Measurements from ENCODE around the gene FBXW4. TPM values are rescaled to one million over a fixed set of nuclear protein-coding genes. Genes with fewer than 3 reads are reported as not detected.

Gene FBXW4
- total RNA-seq, 2 experiments from 2014 or later, result 36.3 to 37.1 TPM

DNA sequence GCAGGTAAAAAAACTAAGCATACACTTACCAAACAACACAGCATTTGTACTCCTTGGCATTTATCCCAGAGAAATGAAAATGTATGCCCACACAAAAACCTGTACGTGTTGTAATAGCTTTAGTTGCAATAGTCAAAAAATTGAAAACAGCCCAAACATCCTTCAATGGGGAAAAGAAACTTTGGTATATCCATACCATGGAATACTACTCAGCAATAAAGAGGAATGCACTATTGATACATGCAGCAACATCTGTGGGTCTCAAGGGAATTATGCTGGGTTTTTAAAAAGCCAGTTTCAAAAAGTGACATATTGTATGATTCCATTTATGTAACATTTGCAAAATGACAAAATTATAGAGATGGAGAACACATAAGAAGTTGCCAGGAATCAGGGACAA lies 71.4 kb downstream of the FBXW4 start:
- ChIA-PET CTCF (interaction anchor here (1.6 kb wide), 1 partner anchor 159 kb away, joined by 4 read pairs; the partner anchor contains the start of gene NPM3), POLR2A (no interaction called here)
- Mint-ChIP-seq H3K9me3 (no peaks in the 10 kb centered on the region), H3K27me3 (no peaks in the 10 kb centered on the region), H3K27ac (no peak overlapping the region), H3K4me3 (no peak overlapping the region), H3K36me3 (peaks cover 8% of the 10 kb centered on the region), H3K4me1 (ENCODE audit: low read depth) (no peaks in the 10 kb centered on the region)
- DNase-seq, result no peak
- intact Hi-C loops (cut with micrococcal nuclease), result no loop called here

DNA sequence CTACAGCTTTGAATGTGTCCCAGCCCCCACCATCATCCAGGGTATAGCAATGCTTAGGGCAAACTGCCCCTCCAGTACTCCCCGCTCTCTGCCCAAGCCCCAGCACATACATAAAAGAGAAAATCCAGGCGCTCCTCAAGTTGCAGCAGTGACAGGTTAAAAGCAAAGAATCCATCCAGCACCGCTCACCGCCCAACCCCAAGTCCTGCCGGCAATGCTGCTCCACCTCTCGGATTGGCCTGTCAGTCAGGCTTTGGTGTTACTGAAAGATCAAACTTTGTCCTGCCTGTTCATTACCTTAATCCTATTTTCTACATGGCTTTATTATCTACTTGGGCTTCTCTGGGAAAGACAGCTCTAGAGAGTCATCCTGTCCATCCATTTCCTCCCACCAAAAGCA lies 75.0 kb downstream of the FBXW4 start:
- POLR2A ChIA-PET, result no interaction called here
- intact Hi-C loops (cut with micrococcal nuclease), result no loop called here
- no peaks in the 10 kb centered on the region for H3K4me1 Mint-ChIP-seq (ENCODE audit: low read depth)
- peaks cover 6% of the 10 kb centered on the region for H3K36me3 Mint-ChIP-seq
- CTCF ChIA-PET, result no interaction called here
- H3K9me3 Mint-ChIP-seq, result no peaks in the 10 kb centered on the region
- no peak for DNase-seq
- no peaks in the 10 kb centered on the region for H3K27me3 Mint-ChIP-seq
- H3K27ac Mint-ChIP-seq, result no peak overlapping the region
- H3K4me3 Mint-ChIP-seq, result no peak overlapping the region

GRCh38 chr10:101618871-101619270 lies 76.1 kb downstream of the FBXW4 start:
- H3K4me3 Mint-ChIP-seq, result no peak overlapping the region
- intact Hi-C loops (cut with micrococcal nuclease), result no loop called here
- no peaks in the 10 kb centered on the region for H3K4me1 Mint-ChIP-seq (ENCODE audit: low read depth)
- H3K36me3 Mint-ChIP-seq, result peaks cover 6% of the 10 kb centered on the region
- H3K27ac Mint-ChIP-seq, result no peak overlapping the region
- CTCF ChIA-PET, result no interaction called here
- no peaks in the 10 kb centered on the region for H3K9me3 Mint-ChIP-seq
- POLR2A ChIA-PET, result no interaction called here
- H3K27me3 Mint-ChIP-seq, result no peaks in the 10 kb centered on the region
- DNase-seq, result no peak

GRCh38 chr10:101617824-101618568 lies 77.0 kb downstream of the FBXW4 start:
- CTCF ChIA-PET, result no interaction called here
- POLR2A ChIA-PET, result no interaction called here
- DNase-seq, result no peak
- intact Hi-C loops (cut with micrococcal nuclease), result no loop called here
- Mint-ChIP-seq H3K27me3 (no peaks in the 10 kb centered on the region), H3K9me3 (no peaks in the 10 kb centered on the region), H3K36me3 (peaks cover 4% of the 10 kb centered on the region), H3K27ac (no peak overlapping the region), H3K4me3 (no peak overlapping the region), H3K4me1 (ENCODE audit: low read depth) (no peaks in the 10 kb centered on the region)

DNA sequence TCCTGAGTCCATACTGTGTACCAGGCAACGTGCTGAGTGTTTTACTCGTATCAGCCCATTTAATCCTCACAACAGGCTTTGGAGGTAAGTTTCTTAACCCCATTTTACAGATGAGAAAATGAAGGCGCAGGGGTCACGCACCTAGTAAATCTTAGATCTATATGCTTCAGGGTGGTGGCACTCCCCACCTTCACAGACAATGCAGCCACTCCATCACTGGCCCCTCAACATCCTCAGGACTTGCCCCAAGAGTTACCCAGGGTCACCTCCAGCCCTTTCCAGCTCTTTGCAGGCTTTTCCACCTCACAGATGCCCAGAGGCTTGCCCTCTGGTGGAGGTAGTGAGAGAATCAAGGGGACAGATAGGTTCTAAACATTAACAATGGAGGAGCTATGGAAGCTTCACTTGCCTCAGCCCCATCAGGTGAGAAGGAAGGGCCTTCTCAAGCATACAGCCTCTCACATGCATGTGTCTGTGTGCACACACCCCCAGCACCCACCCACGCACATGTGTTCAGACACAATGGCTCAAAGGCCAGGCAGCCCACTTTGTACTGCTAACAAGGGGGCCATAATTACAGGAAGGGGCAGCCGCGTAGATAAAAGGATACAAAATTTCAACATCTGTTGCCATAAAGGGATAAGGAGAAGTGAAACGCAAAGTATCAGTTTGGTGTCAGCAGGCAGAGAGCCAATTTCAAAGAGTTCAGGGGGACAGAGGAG lies 77.7 kb downstream of the FBXW4 start:
- peaks cover 4% of the 10 kb centered on the region for H3K36me3 Mint-ChIP-seq
- POLR2A ChIA-PET, result no interaction called here
- H3K4me1 Mint-ChIP-seq (ENCODE audit: low read depth), result no peaks in the 10 kb centered on the region
- H3K27me3 Mint-ChIP-seq, result no peaks in the 10 kb centered on the region
- no peak for DNase-seq
- H3K4me3 Mint-ChIP-seq, result no peak overlapping the region
- H3K9me3 Mint-ChIP-seq, result no peaks in the 10 kb centered on the region
- H3K27ac Mint-ChIP-seq, result no peak overlapping the region
- intact Hi-C loops (cut with micrococcal nuclease), result no loop called here
- CTCF ChIA-PET, result interaction anchor here (0.7 kb wide), 1 partner anchor 15 kb away, joined by 4 read pairs; no protein-coding TSS in a partner anchor

GRCh38 chr10:101616415-101617101 lies 78.4 kb downstream of the FBXW4 start:
- H3K27ac Mint-ChIP-seq, result no peak overlapping the region
- CTCF ChIA-PET, result interaction anchor here (0.7 to 1.9 kb wide), 2 partner anchors 14 kb away, joined by 4 to 8 read pairs; no protein-coding TSS in a partner anchor
- no peaks in the 10 kb centered on the region for H3K9me3 Mint-ChIP-seq
- H3K4me1 Mint-ChIP-seq (ENCODE audit: low read depth), result peaks cover 3% of the 10 kb centered on the region
- intact Hi-C loops (cut with micrococcal nuclease), result no loop called here
- H3K4me3 Mint-ChIP-seq, result no peak overlapping the region
- POLR2A ChIA-PET, result no interaction called here
- H3K36me3 Mint-ChIP-seq, result peaks cover 2% of the 10 kb centered on the region
- no peaks in the 10 kb centered on the region for H3K27me3 Mint-ChIP-seq
- DNase-seq, result no peak

GRCh38 chr10:101615525-101616116 lies 79.3 kb downstream of the FBXW4 start:
- Mint-ChIP-seq H3K9me3 (no peaks in the 10 kb centered on the region), H3K4me1 (ENCODE audit: low read depth) (peaks cover 7% of the 10 kb centered on the region), H3K36me3 (peaks cover 7% of the 10 kb centered on the region), H3K27me3 (no peaks in the 10 kb centered on the region), H3K27ac (no peak overlapping the region), H3K4me3 (no peak overlapping the region)
- no peak for DNase-seq
- ChIA-PET POLR2A (no interaction called here), CTCF (interaction anchor here (1.8 to 1.9 kb wide), 2 partner anchors 13 to 166 kb away, joined by 4 to 8 read pairs; no protein-coding TSS in a partner anchor)
- intact Hi-C loops (cut with micrococcal nuclease), result no loop called here

DNA sequence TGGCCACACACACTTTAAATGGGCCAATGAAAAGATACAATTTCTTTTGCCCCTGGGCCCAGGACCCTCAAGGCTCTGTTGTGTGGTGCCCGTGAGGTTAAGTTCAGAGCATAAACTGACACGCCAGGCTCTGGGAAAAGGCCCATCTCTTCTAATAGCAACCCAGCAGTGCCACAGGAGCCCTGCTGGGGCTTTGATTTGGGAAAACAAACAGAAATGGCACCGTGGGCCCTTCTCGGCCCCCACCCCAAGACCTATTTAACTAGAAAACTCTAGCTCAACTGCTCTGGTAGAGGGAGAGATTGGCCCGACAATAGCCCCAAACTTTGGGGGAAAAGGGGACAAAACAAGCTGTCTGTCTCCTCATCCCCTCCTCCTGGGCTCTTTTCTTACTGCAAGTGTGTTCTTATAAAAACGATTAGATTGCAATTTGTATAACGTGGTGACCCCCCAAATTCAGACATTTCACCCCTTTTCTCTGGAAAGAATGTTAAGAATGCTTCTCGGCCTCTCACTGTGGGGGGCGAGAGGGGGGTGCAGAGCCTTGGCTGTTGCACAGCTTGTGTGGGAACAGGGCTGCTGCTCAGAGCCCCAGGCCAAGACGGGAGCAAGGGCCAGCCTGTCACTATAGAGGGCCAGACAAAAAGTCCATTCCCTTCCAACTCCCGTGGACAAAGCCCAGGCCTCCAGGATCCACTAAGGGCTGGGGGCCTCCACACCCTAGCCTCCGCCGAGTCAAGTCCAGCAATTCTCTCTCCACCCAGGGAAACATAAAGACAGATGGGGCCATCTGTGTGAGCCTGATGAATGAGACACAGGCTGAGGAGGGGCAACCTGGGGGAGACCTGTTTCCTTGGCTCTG lies 80.1 kb downstream of the FBXW4 start:
- Mint-ChIP-seq H3K36me3 (peaks cover 7% of the 10 kb centered on the region), H3K27me3 (no peaks in the 10 kb centered on the region), H3K27ac (no peak overlapping the region), H3K4me3 (no peak overlapping the region), H3K4me1 (ENCODE audit: low read depth) (peaks cover 7% of the 10 kb centered on the region), H3K9me3 (no peaks in the 10 kb centered on the region)
- ChIA-PET CTCF (interaction anchor here (1.8 to 1.9 kb wide), 2 partner anchors 12 to 166 kb away, joined by 4 to 8 read pairs; no protein-coding TSS in a partner anchor), POLR2A (no interaction called here)
- intact Hi-C loops (cut with micrococcal nuclease), result no loop called here
- no peak for DNase-seq

DNA sequence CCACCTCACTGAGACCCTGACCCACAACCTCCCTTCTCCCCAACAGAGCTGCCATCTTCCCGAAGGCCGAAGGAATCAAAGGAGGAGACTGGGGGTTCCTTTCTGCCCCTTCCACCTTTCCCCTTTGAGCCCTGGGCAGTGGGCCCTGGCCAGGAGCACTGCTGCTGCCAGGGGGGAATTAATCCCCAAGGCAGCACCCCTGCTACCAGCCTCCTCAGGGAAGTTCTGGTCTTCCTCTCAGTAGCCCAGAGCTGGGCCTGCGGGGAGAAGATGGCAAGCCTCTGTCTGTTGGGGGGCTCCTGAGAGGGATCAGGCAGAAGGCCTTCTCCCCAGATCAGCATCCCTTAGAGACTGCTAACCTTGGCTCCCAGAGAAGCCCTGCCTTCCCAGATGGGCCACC lies 81.3 kb downstream of the FBXW4 start:
- intact Hi-C loops (cut with micrococcal nuclease), result no loop called here
- H3K36me3 Mint-ChIP-seq, result peaks cover 7% of the 10 kb centered on the region

DNA sequence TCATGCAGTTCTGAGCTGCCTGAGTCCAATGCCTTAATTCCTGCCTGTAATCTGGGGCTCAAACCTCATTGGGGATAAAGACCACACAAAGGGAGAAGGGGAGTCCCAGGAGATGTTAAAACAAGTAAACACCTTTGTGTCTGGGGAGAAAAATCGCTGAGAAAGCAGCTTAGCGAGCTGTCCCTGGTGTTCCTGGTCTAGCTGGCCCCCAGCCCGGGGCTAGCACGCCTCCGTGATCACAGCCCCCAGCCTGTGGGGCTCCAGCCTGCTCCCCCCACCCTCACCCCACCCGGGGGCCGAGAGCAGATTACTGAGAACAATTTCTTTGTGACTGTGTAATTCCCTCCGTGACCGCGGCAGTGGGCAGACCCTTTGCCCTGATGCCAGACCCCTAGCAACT lies 82.1 kb downstream of the FBXW4 start:
- ChIA-PET CTCF (interaction anchor here (0.6 kb wide), 1 partner anchor 1016 kb away, joined by 4 read pairs; no protein-coding TSS in a partner anchor), POLR2A (no interaction called here)
- intact Hi-C loops (cut with micrococcal nuclease), result no loop called here
- no peak for DNase-seq
- Mint-ChIP-seq H3K9me3 (no peaks in the 10 kb centered on the region), H3K36me3 (peaks cover 7% of the 10 kb centered on the region), H3K4me1 (ENCODE audit: low read depth) (peaks cover 7% of the 10 kb centered on the region), H3K27ac (no peak overlapping the region), H3K27me3 (no peaks in the 10 kb centered on the region), H3K4me3 (no peak overlapping the region)

More for the DNA sequence above, 81.3 kb downstream of the FBXW4 start:
- ChIA-PET POLR2A (no interaction called here), CTCF (no interaction called here)
- no peaks in the 10 kb centered on the region for H3K27me3 Mint-ChIP-seq
- H3K9me3 Mint-ChIP-seq, result no peaks in the 10 kb centered on the region
- no peak for DNase-seq
- no peak overlapping the region for H3K27ac Mint-ChIP-seq
- no peak overlapping the region for H3K4me3 Mint-ChIP-seq
- peaks cover 7% of the 10 kb centered on the region for H3K4me1 Mint-ChIP-seq (ENCODE audit: low read depth)

- H3K27me3 Mint-ChIP-seq, result no peaks in the 10 kb centered on the region
- intact Hi-C loops (cut with micrococcal nuclease), result no loop called here
- H3K36me3 Mint-ChIP-seq, result peaks cover 7% of the 10 kb centered on the region
- ChIA-PET POLR2A (no interaction called here), CTCF (interaction anchor here (1.2 kb wide), 1 partner anchor 9 kb away, joined by 6 read pairs; no protein-coding TSS in a partner anchor)
- DNase-seq, result no peak
- peak overlapping the region; percentile 83 for H3K27ac Mint-ChIP-seq
- H3K9me3 Mint-ChIP-seq, result no peaks in the 10 kb centered on the region
- H3K4me3 Mint-ChIP-seq, result no peak overlapping the region
- H3K4me1 Mint-ChIP-seq (ENCODE audit: low read depth), result peaks cover 7% of the 10 kb centered on the region
Observed at GRCh38 chr10:101612086-101612485, 82.9 kb downstream of the FBXW4 start.
